Caco-2 (cell line): ENCODE results near the gene NEB. TPM values are rescaled to one million over a fixed set of nuclear protein-coding genes. Genes with fewer than 3 reads are reported as not detected.

Experiments
- BruUV-seq: library from RNA; stranded (reverse); fragments of 400-500 nt; replicated peaks from 2 replicates; lab custom pipeline; 2021; lab: Mats Ljungman, UMichigan
- CTCF ChIA-PET: fragments of 300-600 bp; sonication (Branson Sonifier 250); formaldehyde crosslinking; loops from one replicate; lab custom pipeline; 2022; ENCODE audit warnings: antibody characterized with exemption; lab: Charles Lee
- POLR2A ChIA-PET: fragments of 300-600 bp; sonication (Branson Sonifier 250); formaldehyde crosslinking; loops from one replicate; lab custom pipeline; 2022; ENCODE audit warnings: antibody characterized with exemption; lab: Charles Lee
- DNase-seq, 2 experiments: peaks; one replicate each; pipeline versions ENCODE4 v3.0.0 to v3.0.0-alpha.2; 2020 to 2022
- H3K27me3 ChIP-seq: replicated peaks from 2 replicates; pipeline ENCODE4 v1.6.0; 2011; ENCODE audit warnings: low read length; ENCODE audit not compliant: control insufficient read depth, insufficient read depth
- H3K36me3 ChIP-seq: 2 replicates; pipeline ENCODE4 v1.5.1; 2011; ENCODE audit warnings: low read length; ENCODE audit not compliant: control insufficient read depth, insufficient read depth
- H3K4me1 ChIP-seq: fragments of 250-450 bp; sonication (Bioruptor Pico); 2 replicates; pipeline ENCODE4 v1.5.1; 2020; ENCODE audit warnings: mild to moderate bottlenecking
- H3K4me3 ChIP-seq: 2 replicates; pipeline ENCODE4 v1.5.1; 2011; ENCODE audit warnings: low read depth, mild to moderate bottlenecking, control low read depth, low read length
- H3K9me3 ChIP-seq: fragments of 250-450 bp; sonication (Bioruptor Pico); 2 replicates; pipeline ENCODE4 v1.5.1; 2020; ENCODE audit warnings: mild to moderate bottlenecking, moderate library complexity
- H3K27ac Mint-ChIP-seq: one replicate; pipeline ENCODE4 v1.8.0; 2022; ENCODE audit warnings: mixed read lengths; ENCODE audit not compliant: unreplicated experiment
- H3K27me3 Mint-ChIP-seq: one replicate; pipeline ENCODE4 v1.8.0; 2022; ENCODE audit warnings: mixed read lengths; ENCODE audit not compliant: insufficient read depth, unreplicated experiment
- H3K36me3 Mint-ChIP-seq: one replicate; pipeline ENCODE4 v1.8.0; 2022; ENCODE audit warnings: mild to moderate bottlenecking, mixed read lengths; ENCODE audit not compliant: insufficient read depth, unreplicated experiment
- H3K4me1 Mint-ChIP-seq: one replicate; pipeline ENCODE4 v1.8.0; 2022; ENCODE audit warnings: low read depth, mixed read lengths; ENCODE audit not compliant: unreplicated experiment
- H3K4me3 Mint-ChIP-seq: one replicate; pipeline ENCODE4 v1.8.0; 2022; ENCODE audit warnings: mild to moderate bottlenecking, moderate library complexity, mixed read lengths; ENCODE audit not compliant: unreplicated experiment
- H3K9me3 Mint-ChIP-seq: one replicate; pipeline ENCODE4 v1.8.0; 2022; ENCODE audit warnings: mixed read lengths; ENCODE audit not compliant: unreplicated experiment
- CTCF ChIP-seq, 2 experiments: fragments of 200-600 bp in 1 of 2; IDR thresholded peaks; 1 replicate in 1 of 2; 2 replicates in 1 of 2; pipeline versions ENCODE4 v1.5.1 to v1.8.0; 2011 to 2022; ENCODE audit warnings: antibody characterized with exemption in 1 of 2, control low read depth in 1 of 2, inconsistent platforms in 1 of 2, low read depth in 1 of 2, low read length in 1 of 2, mild to moderate bottlenecking in 1 of 2, moderate library complexity in 1 of 2; ENCODE audit not compliant: insufficient read depth in 1 of 2, severe bottlenecking in 1 of 2, unreplicated experiment in 1 of 2
- intact Hi-C: fragments of 100-400 bp; cut with micrococcal nuclease; formaldehyde crosslinking; loops from one replicate; pipeline ENCODE4 v1.10.0; 2022; ENCODE audit not compliant: unreplicated experiment
- total RNA-seq: library from RNA; stranded (reverse); gene quantifications from 2 replicates; pipeline ENCODE4 v1.2.3, GENCODE V29; 2022

The NEB gene
- total RNA-seq, 1 experiment from 2014 or later, result 14.7 TPM

- TF ChIP-seq CTCF (IDR thresholded peaks at IDR 0.05; ENCODE audit: insufficient read depth in 1 of 2, low read depth in 1 of 2, low read length in 1 of 2, severe bottlenecking in 1 of 2, unreplicated experiment in 1 of 2), result no peak
- Mint-ChIP-seq H3K9me3 (no peaks in the 10 kb centered on the region), H3K4me1 (no peaks in the 10 kb centered on the region), H3K27me3 (no peaks in the 10 kb centered on the region), H3K27ac (no peak overlapping the region), H3K4me3 (no peak overlapping the region), H3K36me3 (peaks cover 4% of the 10 kb centered on the region)
- no peaks in the 10 kb centered on the region for H3K4me1 ChIP-seq
- no peaks in the 10 kb centered on the region for H3K9me3 ChIP-seq
- intact Hi-C loops, result no loop called here
- BruUV-seq, result no TSS peak
- DNase-seq, result no peak
- H3K4me3 ChIP-seq, result no peak overlapping the region
- ChIA-PET CTCF (no interaction called here), POLR2A (no interaction called here)
- no peaks in the 10 kb centered on the region for H3K36me3 ChIP-seq
- no peaks in the 10 kb centered on the region for H3K27me3 ChIP-seq
Observed at GRCh38 chr2:151623631-151624030, 110.6 kb downstream of the NEB start.

- Histone ChIP-seq H3K4me1 (no peaks in the 10 kb centered on the region), H3K4me3 (no peak overlapping the region), H3K36me3 (no peaks in the 10 kb centered on the region), H3K27me3 (no peaks in the 10 kb centered on the region), H3K9me3 (no peaks in the 10 kb centered on the region)
- no peak overlapping the region for H3K27ac Mint-ChIP-seq
- H3K9me3 Mint-ChIP-seq, result no peaks in the 10 kb centered on the region
- no peak overlapping the region for H3K4me3 Mint-ChIP-seq
- intact Hi-C loops, result no loop called here
- POLR2A ChIA-PET, result no interaction called here
- peaks cover 4% of the 10 kb centered on the region for H3K36me3 Mint-ChIP-seq
- no peaks in the 10 kb centered on the region for H3K4me1 Mint-ChIP-seq
- TF ChIP-seq CTCF (IDR thresholded peaks at IDR 0.05; ENCODE audit: insufficient read depth in 1 of 2, low read depth in 1 of 2, low read length in 1 of 2, severe bottlenecking in 1 of 2, unreplicated experiment in 1 of 2), result no peak
- no peaks in the 10 kb centered on the region for H3K27me3 Mint-ChIP-seq
- no TSS peak for BruUV-seq
- CTCF ChIA-PET, result no interaction called here
- DNase-seq, result no peak
Observed at GRCh38 chr2:151620761-151621160, 113.5 kb downstream of the NEB start.

GRCh38 chr2:151619337-151619989 is 114.8 kb downstream of the NEB start:
- Histone ChIP-seq H3K36me3 (no peaks in the 10 kb centered on the region), H3K27me3 (no peaks in the 10 kb centered on the region), H3K4me1 (no peaks in the 10 kb centered on the region), H3K9me3 (no peaks in the 10 kb centered on the region), H3K4me3 (no peak overlapping the region)
- Mint-ChIP-seq H3K4me3 (no peak overlapping the region), H3K36me3 (peaks cover 4% of the 10 kb centered on the region), H3K4me1 (no peaks in the 10 kb centered on the region), H3K27ac (no peak overlapping the region), H3K27me3 (no peaks in the 10 kb centered on the region), H3K9me3 (no peaks in the 10 kb centered on the region)
- CTCF ChIA-PET, result no interaction called here
- no peak for DNase-seq
- POLR2A ChIA-PET, result no interaction called here
- TF ChIP-seq CTCF (IDR thresholded peaks at IDR 0.05; ENCODE audit: insufficient read depth in 1 of 2, low read depth in 1 of 2, low read length in 1 of 2, severe bottlenecking in 1 of 2, unreplicated experiment in 1 of 2), result no peak
- intact Hi-C loops, result no loop called here
- no TSS peak for BruUV-seq
